GM23248 (cell line): Measurements from ENCODE around the gene INTS11.

Experiments used
- EZH2 ChIP-seq: fragments of 200-600 bp; sonication (generic); IDR thresholded peaks from 2 replicates; pipeline ENCODE4 v1.6.1; 2018; ENCODE audit warnings: antibody characterized with exemption, mild to moderate bottlenecking; ENCODE audit not compliant: insufficient read depth, poor library complexity, severe bottlenecking
- EZH2phosphoT487 ChIP-seq: fragments of 200-600 bp; sonication (generic); IDR thresholded peaks from 2 replicates; pipeline ENCODE4 v1.6.1; 2018; ENCODE audit warnings: antibody characterized with exemption, moderate library complexity, mild to moderate bottlenecking, low read depth; ENCODE audit not compliant: insufficient read depth

GRCh38 chr1:1312450-1313314, 11.8 kb downstream of the INTS11 start:
- TF ChIP-seq EZH2 (no peak), EZH2phosphoT487 (no peak)
